ENCODE data around the gene IFRD1. TPM values are rescaled to one million over a fixed set of nuclear protein-coding genes. Genes with fewer than 3 reads are reported as not detected.
A peak's percentile ranks its signal among the peaks of the same experiment; 100 is the strongest.

IFRD1 gene
- 180 TPM for total RNA-seq

- peaks cover 25% of the 10 kb centered on the region for H3K4me1 ChIP-seq (ENCODE audit: insufficient read depth, low read length)
- no peaks in the 10 kb centered on the region for H3K9me3 ChIP-seq (ENCODE audit: low read depth, low read length)
- no peaks in the 10 kb centered on the region for H3K27me3 ChIP-seq (ENCODE audit: insufficient read depth, low read length)
- peak within 1 kb of the TSS; percentile 99 for H3K4me3 ChIP-seq (ENCODE audit: low read length)
Observed at GRCh38 chr7:112449902-112450806, at the start of gene IFRD1. IFRD1 (plus strand) TSS chr7:112450460; CDS start chr7:112450689, 229 bp downstream.

GRCh38 chr7:112404321-112404720 is 45.9 kb upstream of the IFRD1 start:
- Histone ChIP-seq H3K9me3 (ENCODE audit: low read depth, low read length) (no peaks in the 10 kb centered on the region), H3K4me1 (ENCODE audit: insufficient read depth, low read length) (no peaks in the 10 kb centered on the region), H3K27me3 (ENCODE audit: insufficient read depth, low read length) (no peaks in the 10 kb centered on the region), H3K4me3 (ENCODE audit: low read length) (no peak overlapping the region)

GRCh38 chr7:112405286-112405685 is 45.0 kb upstream of the IFRD1 start:
- H3K4me3 ChIP-seq (ENCODE audit: low read length): no peak overlapping the region
- no peaks in the 10 kb centered on the region for H3K9me3 ChIP-seq (ENCODE audit: low read depth, low read length)
- no peaks in the 10 kb centered on the region for H3K27me3 ChIP-seq (ENCODE audit: insufficient read depth, low read length)
- H3K4me1 ChIP-seq (ENCODE audit: insufficient read depth, low read length): no peaks in the 10 kb centered on the region

- no peak overlapping the region for H3K4me3 ChIP-seq (ENCODE audit: low read length)
- no peaks in the 10 kb centered on the region for H3K27me3 ChIP-seq (ENCODE audit: insufficient read depth, low read length)
- no peaks in the 10 kb centered on the region for H3K9me3 ChIP-seq (ENCODE audit: low read depth, low read length)
- no peaks in the 10 kb centered on the region for H3K4me1 ChIP-seq (ENCODE audit: insufficient read depth, low read length)
Observed at GRCh38 chr7:112407261-112407660, 43.0 kb upstream of the IFRD1 start.

GRCh38 chr7:112410092-112410491 is 40.2 kb upstream of the IFRD1 start:
- Histone ChIP-seq H3K4me3 (ENCODE audit: low read length) (no peak overlapping the region), H3K4me1 (ENCODE audit: insufficient read depth, low read length) (no peaks in the 10 kb centered on the region), H3K27me3 (ENCODE audit: insufficient read depth, low read length) (no peaks in the 10 kb centered on the region), H3K9me3 (ENCODE audit: low read depth, low read length) (no peaks in the 10 kb centered on the region)

GRCh38 chr7:112411186-112411795 is 39.0 kb upstream of the IFRD1 start:
- H3K4me3 ChIP-seq (ENCODE audit: low read length): no peak overlapping the region
- no peaks in the 10 kb centered on the region for H3K27me3 ChIP-seq (ENCODE audit: insufficient read depth, low read length)
- H3K9me3 ChIP-seq (ENCODE audit: low read depth, low read length): no peaks in the 10 kb centered on the region
- H3K4me1 ChIP-seq (ENCODE audit: insufficient read depth, low read length): no peaks in the 10 kb centered on the region

- H3K9me3 ChIP-seq (ENCODE audit: low read depth, low read length): no peaks in the 10 kb centered on the region
- H3K4me3 ChIP-seq (ENCODE audit: low read length): no peak overlapping the region
- H3K4me1 ChIP-seq (ENCODE audit: insufficient read depth, low read length): no peaks in the 10 kb centered on the region
- no peaks in the 10 kb centered on the region for H3K27me3 ChIP-seq (ENCODE audit: insufficient read depth, low read length)
Observed at GRCh38 chr7:112414855-112415490, 35.3 kb upstream of the IFRD1 start.

- Histone ChIP-seq H3K9me3 (ENCODE audit: low read depth, low read length) (no peaks in the 10 kb centered on the region), H3K4me1 (ENCODE audit: insufficient read depth, low read length) (no peaks in the 10 kb centered on the region), H3K27me3 (ENCODE audit: insufficient read depth, low read length) (no peaks in the 10 kb centered on the region), H3K4me3 (ENCODE audit: low read length) (no peak overlapping the region)
Observed at GRCh38 chr7:112416127-112416526, 34.1 kb upstream of the IFRD1 start.

GRCh38 chr7:112419543-112420130 is 30.6 kb upstream of the IFRD1 start:
- Histone ChIP-seq H3K27me3 (ENCODE audit: insufficient read depth, low read length) (no peaks in the 10 kb centered on the region), H3K4me1 (ENCODE audit: insufficient read depth, low read length) (peaks cover 23% of the 10 kb centered on the region), H3K4me3 (ENCODE audit: low read length) (no peak overlapping the region), H3K9me3 (ENCODE audit: low read depth, low read length) (no peaks in the 10 kb centered on the region)

- Histone ChIP-seq H3K9me3 (ENCODE audit: low read depth, low read length) (no peaks in the 10 kb centered on the region), H3K27me3 (ENCODE audit: insufficient read depth, low read length) (no peaks in the 10 kb centered on the region), H3K4me3 (ENCODE audit: low read length) (no peak overlapping the region), H3K4me1 (ENCODE audit: insufficient read depth, low read length) (peaks cover 23% of the 10 kb centered on the region)
Observed at GRCh38 chr7:112420236-112420861, 29.9 kb upstream of the IFRD1 start.

- H3K27me3 ChIP-seq (ENCODE audit: insufficient read depth, low read length): no peaks in the 10 kb centered on the region
- H3K4me3 ChIP-seq (ENCODE audit: low read length): no peak overlapping the region
- no peaks in the 10 kb centered on the region for H3K9me3 ChIP-seq (ENCODE audit: low read depth, low read length)
- peaks cover 23% of the 10 kb centered on the region for H3K4me1 ChIP-seq (ENCODE audit: insufficient read depth, low read length)
Observed at GRCh38 chr7:112421666-112422486, 28.4 kb upstream of the IFRD1 start.

- Histone ChIP-seq H3K9me3 (ENCODE audit: low read depth, low read length) (no peaks in the 10 kb centered on the region), H3K27me3 (ENCODE audit: insufficient read depth, low read length) (no peaks in the 10 kb centered on the region), H3K4me3 (ENCODE audit: low read length) (no peak overlapping the region)
Observed at GRCh38 chr7:112422842-112423496, 27.3 kb upstream of the IFRD1 start.

GRCh38 chr7:112423987-112424386 is 26.3 kb upstream of the IFRD1 start:
- peaks cover 23% of the 10 kb centered on the region for H3K4me1 ChIP-seq (ENCODE audit: insufficient read depth, low read length)
- no peaks in the 10 kb centered on the region for H3K9me3 ChIP-seq (ENCODE audit: low read depth, low read length)
- no peaks in the 10 kb centered on the region for H3K27me3 ChIP-seq (ENCODE audit: insufficient read depth, low read length)
- H3K4me3 ChIP-seq (ENCODE audit: low read length): no peak overlapping the region

More at GRCh38 chr7:112422842-112423496, 27.3 kb upstream of the IFRD1 start:
- H3K4me1 ChIP-seq (ENCODE audit: insufficient read depth, low read length): peaks cover 23% of the 10 kb centered on the region

All from mononuclear cell (primary cell).